Measurements from ENCODE around the gene EXOC2.

The EXOC2 gene

GRCh38 chr6:447381-448165, 245.4 kb downstream of the EXOC2 start:
- H2BK120ac ChIP-seq (ENCODE audit: low read depth, low read length), result no peak overlapping the region
- peaks cover 4 to 6% of the 10 kb centered on the region in 2 experiments for H3K27me3 ChIP-seq (ENCODE audit: control insufficient read depth in 1 of 2, insufficient read depth in 1 of 2, low read length in 2 of 2)
- H3K9me3 ChIP-seq (ENCODE audit: control insufficient read depth, low read length), result no peaks in the 10 kb centered on the region
- H2BK5ac ChIP-seq (ENCODE audit: low read depth, low read length, poor library complexity, severe bottlenecking), result no peak overlapping the region
- no peak overlapping the region for H2BK12ac ChIP-seq (ENCODE audit: low read length in 2 of 2)
- H3K79me1 ChIP-seq (replicated peaks; ENCODE audit: low read length, poor library complexity, severe bottlenecking), result no peaks in the 10 kb centered on the region
- H3K18ac ChIP-seq (ENCODE audit: low read depth in 1 of 2, low read length in 2 of 2), result no peak overlapping the region
- no peak overlapping the region for H3K14ac ChIP-seq (ENCODE audit: low read length in 2 of 2)
- H3K4ac ChIP-seq (ENCODE audit: low read depth in 1 of 2, low read length in 2 of 2), result no peak overlapping the region
- H3K36me3 ChIP-seq (ENCODE audit: control insufficient read depth in 1 of 2, insufficient read depth in 2 of 2, low read depth in 1 of 2, low read length in 2 of 2), result no peaks in the 10 kb centered on the region
- no peak overlapping the region for H4K91ac ChIP-seq (ENCODE audit: low read length)
- 88% methylated on average over 29 of the region's 29 CpGs for WGBS
- peaks cover 13% of the 10 kb centered on the region for H3K4me1 ChIP-seq (ENCODE audit: control insufficient read depth, insufficient read depth, low read depth, low read length)
- no peak overlapping the region for H3K4me2 ChIP-seq (ENCODE audit: low read length, poor library complexity, severe bottlenecking)
- no peak overlapping the region for H3K23ac ChIP-seq (ENCODE audit: low read length in 2 of 2)
- no peak overlapping the region for H2BK15ac ChIP-seq (ENCODE audit: low read depth, poor library complexity, severe bottlenecking)
- H4K8ac ChIP-seq (ENCODE audit: low read length), result no peak overlapping the region
- no peak overlapping the region for H3K4me3 ChIP-seq (ENCODE audit: insufficient read depth in 1 of 2, low read depth in 1 of 2, low read length in 2 of 2)
- no peak overlapping the region for H2AK5ac ChIP-seq (ENCODE audit: low read length, severe bottlenecking)
- H3K27ac ChIP-seq (ENCODE audit: low read length, poor library complexity, severe bottlenecking), result no peak overlapping the region
- H2AFZ ChIP-seq (ENCODE audit: low read depth, low read length), result no peak overlapping the region
- DNase-seq, result no peak
- no peak overlapping the region for H3K9ac ChIP-seq (ENCODE audit: low read length)

DNA sequence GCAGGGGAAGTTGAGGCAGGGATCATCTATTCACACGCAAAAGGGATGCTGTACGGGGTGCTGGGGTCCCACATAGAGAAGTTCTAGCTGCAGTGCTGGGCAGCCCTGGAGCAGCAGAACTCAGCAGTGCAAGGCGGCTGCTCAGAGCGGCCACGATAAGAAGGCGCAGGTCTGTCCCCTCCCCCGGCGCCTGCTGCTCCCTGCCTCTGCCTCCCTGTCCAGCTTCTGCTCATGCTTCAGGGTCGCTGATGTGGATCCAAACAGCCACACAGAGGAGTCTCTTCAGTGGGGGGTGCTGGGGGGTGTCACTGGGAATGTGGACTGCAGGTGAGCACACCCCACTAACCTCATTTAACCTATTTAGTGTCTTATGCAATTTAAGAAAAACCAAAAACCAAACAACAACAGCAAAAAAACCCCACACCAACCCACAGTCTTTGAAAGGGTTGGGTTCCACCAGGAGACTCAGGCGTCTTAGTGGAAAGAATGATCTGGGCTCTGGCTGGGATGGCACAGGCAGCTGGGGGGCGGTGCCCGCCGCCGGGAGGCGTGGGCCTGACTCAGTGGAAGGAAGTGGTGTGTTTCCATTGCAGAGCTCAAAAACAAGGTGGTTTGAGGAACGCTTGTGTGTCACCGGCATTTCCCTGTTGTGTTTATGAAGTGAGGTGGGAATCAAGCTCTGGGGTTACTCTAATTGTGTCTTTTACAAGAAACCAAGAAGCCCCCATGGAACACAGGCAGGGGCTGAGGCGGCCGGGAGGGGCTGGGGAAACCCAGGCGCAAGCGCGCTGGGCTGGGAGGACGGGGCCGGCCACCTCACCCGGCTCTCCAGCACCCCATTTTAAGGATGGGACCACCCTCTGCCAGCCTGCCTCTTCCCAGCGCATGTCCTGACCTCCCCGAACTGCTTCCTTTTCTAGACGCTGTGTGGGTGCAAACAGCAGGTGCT, 246.2 kb downstream of the EXOC2 start:
- Histone ChIP-seq H2AK5ac (ENCODE audit: low read length, severe bottlenecking) (no peak overlapping the region), H3K23ac (ENCODE audit: low read length in 2 of 2) (no peak overlapping the region), H2BK12ac (ENCODE audit: low read length in 2 of 2) (no peak overlapping the region), H3K18ac (ENCODE audit: low read depth in 1 of 2, low read length in 2 of 2) (no peak overlapping the region), H3K4ac (ENCODE audit: low read depth in 1 of 2, low read length in 2 of 2) (no peak overlapping the region), H3K9me3 (ENCODE audit: control insufficient read depth, low read length) (no peaks in the 10 kb centered on the region), H2AFZ (ENCODE audit: low read depth, low read length) (no peak overlapping the region), H3K79me1 (replicated peaks; ENCODE audit: low read length, poor library complexity, severe bottlenecking) (no peaks in the 10 kb centered on the region), H2BK5ac (ENCODE audit: low read depth, low read length, poor library complexity, severe bottlenecking) (no peak overlapping the region), H3K4me1 (ENCODE audit: control insufficient read depth, insufficient read depth, low read depth, low read length) (peaks cover 13% of the 10 kb centered on the region), H3K14ac (ENCODE audit: low read length in 2 of 2) (no peak overlapping the region), H3K4me2 (ENCODE audit: low read length, poor library complexity, severe bottlenecking) (no peak overlapping the region), H4K91ac (ENCODE audit: low read length) (no peak overlapping the region), H2BK15ac (ENCODE audit: low read depth, poor library complexity, severe bottlenecking) (no peak overlapping the region), H3K9ac (ENCODE audit: low read length) (no peak overlapping the region), H2BK120ac (ENCODE audit: low read depth, low read length) (no peak overlapping the region), H4K8ac (ENCODE audit: low read length) (no peak overlapping the region), H3K27me3 (ENCODE audit: control insufficient read depth in 1 of 2, insufficient read depth in 1 of 2, low read length in 2 of 2) (peaks cover 0 to 6% of the 10 kb centered on the region in 2 experiments), H3K27ac (ENCODE audit: low read length, poor library complexity, severe bottlenecking) (no peak overlapping the region), H3K4me3 (ENCODE audit: insufficient read depth in 1 of 2, low read depth in 1 of 2, low read length in 2 of 2) (no peak overlapping the region), H3K36me3 (ENCODE audit: control insufficient read depth in 1 of 2, insufficient read depth in 2 of 2, low read depth in 1 of 2, low read length in 2 of 2) (no peaks in the 10 kb centered on the region)
- WGBS, result 91% methylated on average over 22 of the region's 28 CpGs
- DNase-seq, result no peak

GRCh38 chr6:445571-446417, 247.1 kb downstream of the EXOC2 start:
- H3K4me2 ChIP-seq (ENCODE audit: low read length, poor library complexity, severe bottlenecking), result no peak overlapping the region
- no peak overlapping the region for H3K4ac ChIP-seq (ENCODE audit: low read depth in 1 of 2, low read length in 2 of 2)
- H3K18ac ChIP-seq (ENCODE audit: low read depth in 1 of 2, low read length in 2 of 2), result no peak overlapping the region
- H3K23ac ChIP-seq (ENCODE audit: low read length in 2 of 2), result no peak overlapping the region
- no peak overlapping the region for H2BK5ac ChIP-seq (ENCODE audit: low read depth, low read length, poor library complexity, severe bottlenecking)
- WGBS, result 77% methylated on average over 11 of the region's 11 CpGs
- H2AK5ac ChIP-seq (ENCODE audit: low read length, severe bottlenecking), result no peak overlapping the region
- no peak overlapping the region for H2BK15ac ChIP-seq (ENCODE audit: low read depth, poor library complexity, severe bottlenecking)
- H2BK120ac ChIP-seq (ENCODE audit: low read depth, low read length), result no peak overlapping the region
- no peaks in the 10 kb centered on the region for H3K36me3 ChIP-seq (ENCODE audit: control insufficient read depth in 1 of 2, insufficient read depth in 2 of 2, low read depth in 1 of 2, low read length in 2 of 2)
- no peak overlapping the region for H2BK12ac ChIP-seq (ENCODE audit: low read length in 2 of 2)
- no peak overlapping the region for H3K27ac ChIP-seq (ENCODE audit: low read length, poor library complexity, severe bottlenecking)
- no peak for DNase-seq
- no peaks in the 10 kb centered on the region for H3K79me1 ChIP-seq (replicated peaks; ENCODE audit: low read length, poor library complexity, severe bottlenecking)
- no peak overlapping the region for H4K91ac ChIP-seq (ENCODE audit: low read length)
- no peak overlapping the region for H3K14ac ChIP-seq (ENCODE audit: low read length in 2 of 2)
- H3K4me1 ChIP-seq (ENCODE audit: control insufficient read depth, insufficient read depth, low read depth, low read length), result peaks cover 13% of the 10 kb centered on the region
- peaks cover 5 to 14% of the 10 kb centered on the region in 2 experiments for H3K27me3 ChIP-seq (ENCODE audit: control insufficient read depth in 1 of 2, insufficient read depth in 1 of 2, low read length in 2 of 2)
- no peaks in the 10 kb centered on the region for H3K9me3 ChIP-seq (ENCODE audit: control insufficient read depth, low read length)
- H3K9ac ChIP-seq (ENCODE audit: low read length), result no peak overlapping the region
- H3K4me3 ChIP-seq (ENCODE audit: insufficient read depth in 1 of 2, low read depth in 1 of 2, low read length in 2 of 2), result no peak overlapping the region
- no peak overlapping the region for H2AFZ ChIP-seq (ENCODE audit: low read depth, low read length)
- H4K8ac ChIP-seq (ENCODE audit: low read length), result no peak overlapping the region

All from mesenchymal stem cell (in vitro differentiated cells and primary cell).